Upper lobe of left lung (tissue), 6 donors: ENCODE measurements around the gene MTHFD2. TPM values are rescaled to one million over a fixed set of nuclear protein-coding genes. Genes with fewer than 3 reads are reported as not detected.
"Not testable (repeated sequence)": the region's sequence is repeated elsewhere in the genome, so short reads cannot be mapped to it uniquely, and the experiment has no call there.

Experiments used
- ATAC-seq, 2 donors: fragments of 200-7000 bp; cut with Tn5 transposase; one replicate each; pipeline ENCODE4 v1.9.1; 2022; ENCODE audit warnings: mild to moderate bottlenecking in 2 of 2, moderate library complexity in 2 of 2; ENCODE audit not compliant: low FRiP score in 2 of 2
- DNase-seq, 2 donors: peaks; one replicate each; pipeline ENCODE4 v3.0.0-alpha.2; 2019 to 2020
- H3K27ac ChIP-seq, 4 donors: fragments of 200-600 bp; sonication (generic); one replicate each; pipeline ENCODE4 v1.5.1; 2016 to 2019
- H3K27me3 ChIP-seq, 4 donors: fragments of 200-600 bp; sonication (generic); one replicate each; pipeline ENCODE4 v1.5.1; 2017 to 2019
- H3K36me3 ChIP-seq, 4 donors: fragments of 200-600 bp; sonication (generic); one replicate each; pipeline ENCODE4 v1.5.1; 2016 to 2019
- H3K4me1 ChIP-seq, 4 donors: fragments of 200-600 bp; sonication (generic); one replicate each; pipeline ENCODE4 v1.5.1; 2018 to 2019
- H3K4me3 ChIP-seq, 4 donors: fragments of 200-600 bp; sonication (generic); one replicate each; pipeline ENCODE4 v1.5.1; 2017 to 2019; ENCODE audit warnings: mild to moderate bottlenecking in 2 of 4, moderate library complexity in 1 of 4
- H3K9me3 ChIP-seq, 4 donors: fragments of 200-600 bp; sonication (generic); one replicate each; pipeline ENCODE4 v1.5.1; 2018 to 2019
- EP300 ChIP-seq, 4 donors: sonication (generic); formaldehyde crosslinking; IDR thresholded peaks; one replicate each; pipeline ENCODE4 v1.5.1; 2017; ENCODE audit warnings: antibody characterized with exemption in 4 of 4, control low read depth in 2 of 4
- POLR2A ChIP-seq, 4 donors: fragments of 450-650 bp; IDR thresholded peaks; one replicate each; pipeline ENCODE4 v1.5.1; 2016 to 2017; ENCODE audit warnings: antibody characterized with exemption in 4 of 4, mild to moderate bottlenecking in 2 of 4
- POLR2AphosphoS5 ChIP-seq, 2 donors: sonication (generic); formaldehyde crosslinking; IDR thresholded peaks; one replicate each; pipeline ENCODE4 v1.5.1; 2017; ENCODE audit warnings: antibody characterized with exemption in 2 of 2
- WGBS, 2 donors: methylation state at CpG; one replicate each; pipeline ENCODE4 v1.1.5; 2017 to 2018; 5-methylcytosine and 5-hydroxymethylcytosine counted together
- total RNA-seq, 6 donors: library from RNA; depleted of rRNA in 4 of 6; stranded (reverse); fragments of >200 nt in 4 of 6; gene quantifications; one replicate each; pipeline versions ENCODE4 v1.1.0 to v1.2.1, GENCODE V29; 2016 to 2021
- TF ChIP-seq, protein P1 (sequence below), 6 experiments: fragments of 450-650 bp in 4 of 6; fragments of 200-600 bp in 2 of 6; sonication (generic) in 2 of 6; IDR thresholded peaks; one replicate each; pipeline ENCODE4 v1.5.1; 2016 to 2019; ENCODE audit warnings: antibody characterized with exemption in 6 of 6
- donor health status: DM: no; HTN: no; CAD: no; lungs with moderate emphysema.
- donor health status: DM: no; HTN: yes; CAD: no; lungs with severe emphysema.

The MTHFD2 gene
- total RNA-seq, 6 donors from 2014 or later, result 8.4 to 68.1 (median 34.5) TPM

DNA sequence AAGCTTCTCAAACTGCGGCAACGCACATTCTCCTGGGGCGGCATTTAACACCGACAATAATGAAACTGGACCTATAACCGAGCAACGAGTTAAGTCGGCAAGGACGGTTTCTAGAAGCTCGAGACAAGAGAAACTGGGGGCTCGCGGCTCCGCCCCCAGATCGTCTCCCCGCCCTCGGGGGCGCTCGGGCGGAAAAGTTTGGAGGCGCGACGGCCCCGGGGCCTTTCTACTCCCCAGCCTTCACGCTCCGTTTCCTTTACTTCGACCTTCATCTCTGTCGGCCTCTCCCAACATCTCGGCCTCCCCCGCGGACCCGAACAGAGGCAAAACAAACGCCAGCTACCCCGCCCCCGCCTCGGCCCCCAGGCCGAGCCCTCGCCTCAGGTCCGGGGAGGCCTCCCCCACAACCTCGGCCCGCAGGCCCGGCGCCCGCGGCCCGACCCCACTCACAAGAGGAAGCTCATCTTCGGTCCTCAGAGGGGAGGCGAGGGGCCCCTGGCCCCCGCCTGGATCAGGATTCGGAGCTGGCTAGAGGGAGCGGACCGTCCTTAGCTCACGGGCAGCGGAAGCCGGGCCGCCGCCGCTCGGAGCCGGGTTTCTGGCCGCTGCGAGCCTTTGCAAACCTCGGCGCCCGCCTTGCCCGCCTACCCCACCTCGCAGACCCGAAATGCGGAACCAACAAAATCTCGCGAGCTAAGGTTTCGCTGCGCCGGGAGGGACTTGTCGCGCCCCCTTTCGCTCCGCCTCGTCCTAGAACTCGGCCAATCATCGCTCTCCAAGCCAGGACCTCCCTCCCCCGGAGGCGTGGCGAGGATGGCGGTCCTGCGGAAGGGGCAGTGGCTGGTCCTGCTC is 20.0 kb upstream of the MTHFD2 start, which contains the start of gene MOB1A:
Gene MOB1A (minus strand): TSS at position 669 of the 852 bp plus-strand sequence. CDS start 205 bp downstream, at position 464.
- TF ChIP-seq EP300 (IDR thresholded peaks at IDR 0.05) (no peak), POLR2AphosphoS5 (IDR thresholded peaks at IDR 0.05) (peak; percentile 85 to 94), POLR2A (IDR thresholded peaks at IDR 0.05) (peak in 3 of 4 donors; percentile 90 to 97 (median 96))
- TF ChIP-seq, protein P1, sequence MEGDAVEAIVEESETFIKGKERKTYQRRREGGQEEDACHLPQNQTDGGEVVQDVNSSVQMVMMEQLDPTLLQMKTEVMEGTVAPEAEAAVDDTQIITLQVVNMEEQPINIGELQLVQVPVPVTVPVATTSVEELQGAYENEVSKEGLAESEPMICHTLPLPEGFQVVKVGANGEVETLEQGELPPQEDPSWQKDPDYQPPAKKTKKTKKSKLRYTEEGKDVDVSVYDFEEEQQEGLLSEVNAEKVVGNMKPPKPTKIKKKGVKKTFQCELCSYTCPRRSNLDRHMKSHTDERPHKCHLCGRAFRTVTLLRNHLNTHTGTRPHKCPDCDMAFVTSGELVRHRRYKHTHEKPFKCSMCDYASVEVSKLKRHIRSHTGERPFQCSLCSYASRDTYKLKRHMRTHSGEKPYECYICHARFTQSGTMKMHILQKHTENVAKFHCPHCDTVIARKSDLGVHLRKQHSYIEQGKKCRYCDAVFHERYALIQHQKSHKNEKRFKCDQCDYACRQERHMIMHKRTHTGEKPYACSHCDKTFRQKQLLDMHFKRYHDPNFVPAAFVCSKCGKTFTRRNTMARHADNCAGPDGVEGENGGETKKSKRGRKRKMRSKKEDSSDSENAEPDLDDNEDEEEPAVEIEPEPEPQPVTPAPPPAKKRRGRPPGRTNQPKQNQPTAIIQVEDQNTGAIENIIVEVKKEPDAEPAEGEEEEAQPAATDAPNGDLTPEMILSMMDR (IDR thresholded peaks at IDR 0.05), result peak in 1 of 6 experiments; percentile 25
- Histone ChIP-seq H3K27ac (peak within 1 kb of the TSS; percentile 93 to 99 (median 96)), H3K4me3 (peak within 1 kb of the TSS; percentile 73 to 91 (median 83)), H3K4me1 (peaks cover 29 to 40% (median 32%) of the 10 kb centered on the region in 4 donors), H3K9me3 (no peaks in the 10 kb centered on the region), H3K27me3 (no peaks in the 10 kb centered on the region), H3K36me3 (no peaks in the 10 kb centered on the region)
- ATAC-seq, result peak; percentile 98 to 100
- 1 to 2% methylated on average over 46 to 70 of the region's 84 CpGs for WGBS, 2 donors
- peak; percentile 94 to 99 for DNase-seq

DNA sequence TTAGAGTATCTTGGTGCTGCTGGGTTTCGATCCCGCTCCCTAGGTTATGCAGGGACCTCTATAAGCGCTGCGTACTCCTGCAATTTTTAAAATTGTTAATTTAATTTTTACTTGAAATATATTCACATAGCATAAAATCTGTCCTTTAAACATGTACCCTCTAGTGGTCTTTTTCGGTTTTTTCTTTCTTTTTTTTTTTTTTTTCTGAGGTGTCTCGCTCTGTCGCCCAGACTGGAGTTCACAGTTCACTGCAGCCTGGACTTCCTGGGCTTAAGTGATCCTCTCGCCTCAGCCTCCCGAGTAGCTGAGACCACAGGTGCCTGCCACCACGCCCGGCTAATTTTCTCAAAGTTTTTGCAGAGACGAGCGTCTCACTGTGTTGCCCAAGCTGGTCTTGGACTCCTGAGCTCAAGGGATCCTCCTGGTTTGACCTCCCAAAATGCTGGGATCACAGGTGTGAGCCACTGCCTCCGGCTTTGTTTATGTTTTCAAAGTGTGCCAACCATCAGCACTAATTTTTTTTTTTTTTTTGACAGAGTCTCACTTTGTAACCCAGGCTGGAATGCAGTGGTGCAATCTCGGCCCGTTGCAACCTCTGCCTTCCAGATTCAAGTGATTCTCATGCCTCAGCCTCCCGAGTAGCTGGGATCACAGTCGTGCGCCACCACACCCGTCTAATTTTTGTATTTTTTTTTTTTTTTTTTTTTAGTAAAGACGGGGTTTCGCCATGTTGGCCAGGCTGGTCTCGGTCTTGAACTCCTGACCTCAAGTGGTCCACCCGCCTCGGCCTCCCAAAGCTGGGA is 19.2 kb upstream of the MTHFD2 start:
- DNase-seq, result no peak
- H3K36me3 ChIP-seq, result no peaks in the 10 kb centered on the region
- H3K4me1 ChIP-seq, result peaks cover 29 to 37% (median 32%) of the 10 kb centered on the region in 4 donors
- peak in 1 of 2 donors; percentile 2 for ATAC-seq
- H3K27ac ChIP-seq, result peak overlapping the region in 3 of 4 donors; percentile 93 to 99 (median 97)
- no peaks in the 10 kb centered on the region for H3K27me3 ChIP-seq
- TF ChIP-seq, protein P1 (IDR thresholded peaks at IDR 0.05), result peak in 3 of 6 experiments; percentile 4 to 22 (median 4)
- TF ChIP-seq EP300 (IDR thresholded peaks at IDR 0.05) (no peak), POLR2A (IDR thresholded peaks at IDR 0.05) (peak in 1 of 4 donors; percentile 53)
- WGBS, 2 donors, result 50 to 52% methylated on average over 25 of the region's 25 CpGs
- no peaks in the 10 kb centered on the region for H3K9me3 ChIP-seq
- H3K4me3 ChIP-seq, result peak overlapping the region; percentile 15 to 91 (median 83)

DNA sequence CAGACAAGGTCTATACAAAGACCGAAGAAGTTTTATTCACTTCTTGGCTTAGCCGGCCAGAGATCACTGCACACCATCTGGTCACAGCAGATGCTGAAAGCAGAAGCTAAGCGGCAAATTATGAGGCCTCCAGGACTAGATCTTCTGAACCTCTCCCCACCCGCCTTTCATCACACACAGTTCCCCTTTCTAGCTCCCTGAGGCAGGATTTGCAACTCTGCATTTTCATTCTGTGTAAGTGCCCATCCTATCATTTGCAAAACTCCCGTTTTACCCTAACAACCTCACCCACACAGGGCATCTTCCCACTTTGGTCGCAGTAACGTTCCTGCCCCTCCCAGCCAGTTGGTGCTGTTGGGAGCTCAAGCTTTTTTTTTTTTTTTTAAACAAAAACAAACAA is 16.7 kb upstream of the MTHFD2 start:
- Histone ChIP-seq H3K27me3 (no peaks in the 10 kb centered on the region), H3K4me3 (no peak overlapping the region), H3K9me3 (no peaks in the 10 kb centered on the region), H3K27ac (peak overlapping the region; percentile 14 to 63 (median 53)), H3K36me3 (no peaks in the 10 kb centered on the region), H3K4me1 (peaks cover 11 to 18% (median 14%) of the 10 kb centered on the region in 4 donors)
- 38 to 46% methylated on average over 7 of the region's 7 CpGs for WGBS, 2 donors
- DNase-seq (peak in 1 of 2 donors; percentile 75), ATAC-seq (peak; percentile 43 to 45)
- TF ChIP-seq POLR2A (IDR thresholded peaks at IDR 0.05) (peak in 1 of 4 donors; percentile 19), POLR2AphosphoS5 (IDR thresholded peaks at IDR 0.05) (peak; percentile 14 to 18), EP300 (IDR thresholded peaks at IDR 0.05) (no peak)

DNA sequence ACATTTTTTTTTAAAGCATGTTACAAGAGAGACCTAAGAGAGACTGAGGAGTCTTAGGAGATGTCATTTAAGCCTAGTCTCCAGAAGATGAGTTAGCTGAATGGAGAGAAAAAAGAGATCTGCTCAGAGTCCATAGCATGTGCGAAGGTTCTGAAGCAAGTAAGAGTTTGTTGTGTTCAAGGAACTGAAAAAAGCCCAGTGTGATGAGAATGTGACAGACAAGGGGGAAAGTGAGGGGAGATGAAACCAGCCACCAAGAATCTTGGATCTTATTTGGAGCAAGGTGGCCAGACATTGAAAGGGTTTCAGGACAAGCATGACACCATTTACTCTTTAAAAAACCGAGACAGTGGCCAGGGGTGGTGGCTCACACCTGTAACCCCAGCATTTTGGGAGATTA is 14.5 kb upstream of the MTHFD2 start:
- DNase-seq (no peak), ATAC-seq (no peak)
- no peaks in the 10 kb centered on the region for H3K9me3 ChIP-seq
- 86 to 90% methylated on average over 2 of the region's 2 CpGs for WGBS, 2 donors
- H3K4me3 ChIP-seq, result no peak overlapping the region
- no peaks in the 10 kb centered on the region for H3K36me3 ChIP-seq
- peaks cover 4 to 6% (median 4%) of the 10 kb centered on the region in 4 donors for H3K4me1 ChIP-seq
- TF ChIP-seq POLR2AphosphoS5 (IDR thresholded peaks at IDR 0.05), result no peak
- no peak for TF ChIP-seq POLR2A (IDR thresholded peaks at IDR 0.05)
- TF ChIP-seq, protein P1 (IDR thresholded peaks at IDR 0.05), result no peak
- no peak for TF ChIP-seq EP300 (IDR thresholded peaks at IDR 0.05)
- H3K27ac ChIP-seq, result no peak overlapping the region
- no peaks in the 10 kb centered on the region for H3K27me3 ChIP-seq

DNA sequence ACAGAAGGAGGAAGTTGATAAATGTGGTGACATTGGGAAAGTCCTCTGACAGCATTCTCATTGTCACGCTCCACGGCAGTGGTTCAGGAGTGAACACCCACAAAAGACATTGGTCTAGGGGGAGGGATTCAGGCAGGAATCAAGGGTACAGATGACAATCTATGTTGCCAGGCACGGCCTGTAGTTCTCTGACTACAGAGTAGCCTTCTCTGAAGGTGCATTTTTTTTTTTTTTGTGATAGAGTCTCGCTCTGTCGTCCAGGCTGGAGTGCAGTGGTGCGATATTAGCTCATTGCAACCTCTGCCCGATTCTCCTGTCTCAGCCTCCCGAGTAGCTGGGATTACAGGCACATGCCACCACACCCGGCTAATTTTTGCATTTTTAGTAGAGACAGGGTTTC is 12.4 kb upstream of the MTHFD2 start:
- TF ChIP-seq, protein P1 (IDR thresholded peaks at IDR 0.05), result no peak
- peak; percentile 38 to 59 for TF ChIP-seq POLR2AphosphoS5 (IDR thresholded peaks at IDR 0.05)
- peak in 1 of 4 donors; percentile 9 for TF ChIP-seq POLR2A (IDR thresholded peaks at IDR 0.05)
- TF ChIP-seq EP300 (IDR thresholded peaks at IDR 0.05), result no peak

DNA sequence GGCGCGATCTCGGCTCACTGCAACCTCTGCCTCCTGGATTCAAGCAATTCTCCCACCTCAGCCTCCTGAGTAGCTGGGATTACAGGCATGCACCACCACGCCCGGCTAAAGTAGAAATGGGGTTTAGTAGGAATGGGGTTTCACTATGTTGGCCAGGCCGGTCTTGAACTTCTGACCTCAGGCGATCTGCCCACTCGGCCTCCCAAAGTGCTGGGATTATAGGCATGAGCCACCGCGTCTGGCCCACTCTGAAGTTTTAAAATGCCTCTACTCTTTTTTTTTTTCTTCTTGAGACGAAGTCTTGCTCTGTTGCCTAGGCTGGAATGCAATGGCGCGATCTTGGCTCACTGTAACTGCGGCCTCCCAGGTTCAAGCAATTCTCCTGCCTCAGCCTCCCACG is 11.7 kb upstream of the MTHFD2 start:
- 92 to 96% methylated on average over 15 of the region's 15 CpGs for WGBS, 2 donors
- not testable (repeated sequence) for H3K4me3 ChIP-seq, DNase-seq, ATAC-seq, H3K27me3 ChIP-seq, H3K9me3 ChIP-seq, H3K36me3 ChIP-seq, H3K4me1 ChIP-seq
- peak overlapping the region in 3 of 4 donors; percentile 64 to 83 (median 69) for H3K27ac ChIP-seq

More for the DNA sequence above, 12.4 kb upstream of the MTHFD2 start:
- ATAC-seq (peak; percentile 83 to 87), DNase-seq (peak in 1 of 2 donors; percentile 75)
- no peaks in the 10 kb centered on the region for H3K27me3 ChIP-seq
- no peaks in the 10 kb centered on the region for H3K9me3 ChIP-seq
- H3K27ac ChIP-seq, result peak overlapping the region; percentile 40 to 83 (median 74)
- no peak overlapping the region for H3K4me3 ChIP-seq
- no peaks in the 10 kb centered on the region for H3K36me3 ChIP-seq
- H3K4me1 ChIP-seq, result no peaks in the 10 kb centered on the region
- WGBS, 2 donors, result 63 to 68% methylated on average over 9 of the region's 9 CpGs
